ENCODE results near the gene MFSD12. TPM values are rescaled to one million over a fixed set of nuclear protein-coding genes. Genes with fewer than 3 reads are reported as not detected.

Gene MFSD12
- total and polyA plus RNA-seq, 2 experiments from 2014 or later: 44.7 to 57.7 TPM

GRCh38 chr19:3535563-3535965, 21.8 kb downstream of the MFSD12 start:
- 93% methylated on average over 14 of the region's 14 CpGs for WGBS (ENCODE audit: low lambda C conversion rate, missing lambda C conversion rate)
- H3K9me2 ChIP-seq (replicated peaks; ENCODE audit: insufficient read depth): no peaks in the 10 kb centered on the region
- H2AFZ ChIP-seq: no peak overlapping the region
- H3K4me2 ChIP-seq: no peak overlapping the region
- H4K20me1 ChIP-seq (ENCODE audit: insufficient read depth, poor library complexity, severe bottlenecking): peaks cover 3% of the 10 kb centered on the region
- H3K36me3 ChIP-seq (replicated peaks; ENCODE audit: insufficient read depth, low read depth): no peaks in the 10 kb centered on the region
- no peak for DNase-seq (ENCODE audit: low spot score)
- no peaks in the 10 kb centered on the region for H3K9me3 ChIP-seq (ENCODE audit: low read depth)
- TF ChIP-seq, protein P1, sequence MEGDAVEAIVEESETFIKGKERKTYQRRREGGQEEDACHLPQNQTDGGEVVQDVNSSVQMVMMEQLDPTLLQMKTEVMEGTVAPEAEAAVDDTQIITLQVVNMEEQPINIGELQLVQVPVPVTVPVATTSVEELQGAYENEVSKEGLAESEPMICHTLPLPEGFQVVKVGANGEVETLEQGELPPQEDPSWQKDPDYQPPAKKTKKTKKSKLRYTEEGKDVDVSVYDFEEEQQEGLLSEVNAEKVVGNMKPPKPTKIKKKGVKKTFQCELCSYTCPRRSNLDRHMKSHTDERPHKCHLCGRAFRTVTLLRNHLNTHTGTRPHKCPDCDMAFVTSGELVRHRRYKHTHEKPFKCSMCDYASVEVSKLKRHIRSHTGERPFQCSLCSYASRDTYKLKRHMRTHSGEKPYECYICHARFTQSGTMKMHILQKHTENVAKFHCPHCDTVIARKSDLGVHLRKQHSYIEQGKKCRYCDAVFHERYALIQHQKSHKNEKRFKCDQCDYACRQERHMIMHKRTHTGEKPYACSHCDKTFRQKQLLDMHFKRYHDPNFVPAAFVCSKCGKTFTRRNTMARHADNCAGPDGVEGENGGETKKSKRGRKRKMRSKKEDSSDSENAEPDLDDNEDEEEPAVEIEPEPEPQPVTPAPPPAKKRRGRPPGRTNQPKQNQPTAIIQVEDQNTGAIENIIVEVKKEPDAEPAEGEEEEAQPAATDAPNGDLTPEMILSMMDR (IDR thresholded peaks at IDR 0.05; ENCODE audit: poor library complexity): no peak
- TF ChIP-seq EZH2 (IDR thresholded peaks at IDR 0.05; ENCODE audit: borderline replicate concordance) (no peak), EZH2phosphoT487 (IDR thresholded peaks at IDR 0.05; ENCODE audit: low read depth, severe bottlenecking, unreplicated experiment) (no peak)
- no peak overlapping the region for H3K27ac ChIP-seq
- no peaks in the 10 kb centered on the region for H3K27me3 ChIP-seq
- no peaks in the 10 kb centered on the region for H3K79me2 ChIP-seq
- H3K4me1 ChIP-seq (ENCODE audit: insufficient read depth): no peaks in the 10 kb centered on the region
- no peak overlapping the region for H3K4me3 ChIP-seq

GRCh38 chr19:3535235-3535535, 22.2 kb downstream of the MFSD12 start:
- Histone ChIP-seq H2AFZ (no peak overlapping the region), H4K20me1 (ENCODE audit: insufficient read depth, poor library complexity, severe bottlenecking) (peaks cover 3% of the 10 kb centered on the region), H3K9me2 (replicated peaks; ENCODE audit: insufficient read depth) (no peaks in the 10 kb centered on the region), H3K4me3 (no peak overlapping the region), H3K27me3 (no peaks in the 10 kb centered on the region), H3K9me3 (ENCODE audit: low read depth) (no peaks in the 10 kb centered on the region), H3K27ac (no peak overlapping the region), H3K79me2 (no peaks in the 10 kb centered on the region), H3K4me1 (ENCODE audit: insufficient read depth) (no peaks in the 10 kb centered on the region), H3K4me2 (no peak overlapping the region), H3K36me3 (replicated peaks; ENCODE audit: insufficient read depth, low read depth) (no peaks in the 10 kb centered on the region)
- whole genome bisulfite sequencing (ENCODE audit: low lambda C conversion rate, missing lambda C conversion rate): 95% methylated on average over 9 of the region's 9 CpGs
- no peak for DNase-seq (ENCODE audit: low spot score)
- no peak for TF ChIP-seq EZH2phosphoT487 (IDR thresholded peaks at IDR 0.05; ENCODE audit: low read depth, severe bottlenecking, unreplicated experiment)
- TF ChIP-seq, protein P1 (IDR thresholded peaks at IDR 0.05; ENCODE audit: poor library complexity): no peak
- no peak for TF ChIP-seq EZH2 (IDR thresholded peaks at IDR 0.05; ENCODE audit: borderline replicate concordance)

DNA sequence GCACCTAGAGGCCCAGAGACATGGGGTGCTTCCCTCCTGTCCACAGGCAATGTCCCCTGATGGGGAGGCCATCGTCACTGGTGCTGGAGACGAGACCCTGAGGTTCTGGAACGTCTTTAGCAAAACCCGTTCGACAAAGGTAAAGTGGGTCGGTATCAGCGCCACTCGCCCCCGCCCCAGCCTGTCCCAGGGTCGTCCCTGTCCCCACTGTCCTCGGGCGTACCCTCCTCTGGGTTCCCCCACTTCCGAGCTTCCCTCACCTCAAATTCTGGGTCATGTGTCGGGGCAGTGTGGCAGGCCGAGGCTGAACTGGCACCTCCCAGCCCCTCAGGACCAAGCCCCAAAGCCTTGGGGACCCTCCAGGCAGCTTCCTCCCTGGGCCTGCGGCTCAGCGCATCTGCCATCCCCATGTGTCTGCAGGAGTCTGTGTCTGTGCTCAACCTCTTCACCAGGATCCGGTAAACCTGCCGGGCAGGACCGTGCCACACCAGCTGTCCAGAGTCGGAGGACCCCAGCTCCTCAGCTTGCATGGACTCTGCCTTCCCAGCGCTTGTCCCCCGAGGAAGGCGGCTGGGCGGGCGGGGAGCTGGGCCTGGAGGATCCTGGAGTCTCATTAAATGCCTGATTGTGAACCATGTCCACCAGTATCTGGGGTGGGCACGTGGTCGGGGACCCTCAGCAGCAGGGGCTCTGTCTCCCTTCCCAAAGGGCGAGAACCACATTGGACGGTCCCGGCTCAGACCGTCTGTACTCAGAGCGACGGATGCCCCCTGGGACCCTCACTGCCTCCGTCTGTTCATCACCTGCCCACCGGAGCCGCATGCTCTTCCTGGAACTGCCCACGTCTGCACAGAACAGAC, 22.8 kb downstream of the MFSD12 start:
- no peaks in the 10 kb centered on the region for H3K79me2 ChIP-seq
- H3K4me1 ChIP-seq (ENCODE audit: insufficient read depth): no peaks in the 10 kb centered on the region
- TF ChIP-seq EZH2 (IDR thresholded peaks at IDR 0.05; ENCODE audit: borderline replicate concordance) (no peak), EZH2phosphoT487 (IDR thresholded peaks at IDR 0.05; ENCODE audit: low read depth, severe bottlenecking, unreplicated experiment) (no peak)
- TF ChIP-seq, protein P1 (IDR thresholded peaks at IDR 0.05; ENCODE audit: poor library complexity): no peak
- H3K27me3 ChIP-seq: no peaks in the 10 kb centered on the region
- H3K4me3 ChIP-seq: no peak overlapping the region
- peaks cover 3% of the 10 kb centered on the region for H4K20me1 ChIP-seq (ENCODE audit: insufficient read depth, poor library complexity, severe bottlenecking)
- WGBS (ENCODE audit: low lambda C conversion rate, missing lambda C conversion rate): 90% methylated on average over 34 of the region's 38 CpGs
- no peak overlapping the region for H2AFZ ChIP-seq
- H3K9me2 ChIP-seq (replicated peaks; ENCODE audit: insufficient read depth): no peaks in the 10 kb centered on the region
- no peak overlapping the region for H3K27ac ChIP-seq
- no peak for DNase-seq (ENCODE audit: low spot score)
- no peaks in the 10 kb centered on the region for H3K9me3 ChIP-seq (ENCODE audit: low read depth)
- H3K4me2 ChIP-seq: no peak overlapping the region
- H3K36me3 ChIP-seq (replicated peaks; ENCODE audit: insufficient read depth, low read depth): no peaks in the 10 kb centered on the region
